HG03135 (cell line): ENCODE results near the gene OTOG.

ENCODE experiments used
- ATAC-seq: cut with Tn5 transposase; IDR thresholded peaks from one replicate; pipeline ENCODE4 v1.9.1; 2021; ENCODE audit warnings: mild to moderate bottlenecking, moderate library complexity; ENCODE audit not compliant: unreplicated experiment

OTOG gene

GRCh38 chr11:17600316-17601255, 53.5 kb downstream of the OTOG start:
- no peak for ATAC-seq

GRCh38 chr11:17601256-17601671, 54.2 kb downstream of the OTOG start:
- no peak for ATAC-seq

DNA sequence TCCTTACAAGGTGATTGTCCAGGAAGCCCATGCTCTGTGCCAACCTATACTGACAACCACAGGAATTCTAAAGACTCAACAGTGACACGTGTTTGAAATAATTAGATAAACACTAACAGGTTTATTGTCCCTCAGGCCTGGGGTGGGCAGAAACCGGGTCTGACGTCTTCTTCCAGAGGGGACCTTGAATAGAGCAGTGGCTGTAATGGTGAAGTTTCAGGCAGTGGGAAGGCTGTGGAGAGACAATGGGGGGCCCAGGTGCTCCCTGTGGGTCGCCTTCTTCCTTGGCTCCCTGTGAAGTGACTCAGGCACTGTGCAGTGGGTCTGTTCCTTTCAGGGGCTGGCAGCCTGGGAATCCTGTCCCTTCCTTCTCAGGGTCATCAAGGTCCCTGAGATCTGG, 54.6 kb downstream of the OTOG start:
- no peak for ATAC-seq

DNA sequence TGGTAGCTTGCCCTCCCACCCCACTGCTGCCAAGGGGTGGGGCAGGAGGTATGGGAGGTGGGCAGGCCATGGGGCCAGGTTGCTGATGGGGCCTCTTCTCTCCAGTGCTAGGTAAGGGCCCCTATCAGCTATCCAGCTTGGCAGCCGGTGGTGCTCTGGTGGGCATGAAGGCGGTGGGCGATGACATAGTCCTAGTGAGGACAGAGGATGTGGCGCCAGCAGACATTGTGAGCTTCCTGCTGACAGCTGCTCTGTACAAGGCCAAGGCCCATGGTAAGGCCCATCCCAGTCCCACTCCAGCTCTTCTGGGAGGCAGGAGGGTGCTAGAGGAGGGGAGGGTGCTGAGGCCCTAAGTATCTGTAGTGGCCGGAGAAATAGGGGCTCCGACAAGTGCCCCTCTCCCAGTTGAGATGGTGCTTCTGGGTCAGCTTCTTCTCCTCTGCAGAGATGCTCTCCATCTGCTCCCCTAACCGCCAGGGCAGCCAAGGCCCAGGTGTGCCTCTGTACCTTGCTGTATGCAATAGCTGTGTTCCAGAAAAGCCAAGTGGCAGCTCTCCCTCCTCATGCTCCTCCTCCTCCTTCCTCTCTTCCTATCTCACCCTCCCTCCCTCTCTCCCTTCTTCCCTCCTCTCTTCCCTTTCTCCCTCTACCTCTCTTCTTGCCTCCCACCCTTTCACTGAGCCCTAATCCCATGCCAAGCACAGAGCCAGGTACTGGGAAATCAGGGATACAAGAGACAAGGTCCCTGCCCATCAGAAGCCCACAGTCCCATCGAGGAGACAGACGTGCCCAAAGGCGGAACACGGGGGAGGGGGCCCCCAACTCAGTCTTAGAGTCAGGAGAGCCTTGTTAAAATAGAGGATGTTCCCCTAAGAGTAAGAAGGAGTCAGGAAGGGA, 55.3 kb downstream of the OTOG start:
- no peak for ATAC-seq

- ATAC-seq: no peak
These were observed 56.2 kb downstream of the OTOG start for GRCh38 chr11:17603056-17603825.

- ATAC-seq: no peak
These were observed 57.3 kb downstream of the OTOG start for GRCh38 chr11:17604201-17604914.

DNA sequence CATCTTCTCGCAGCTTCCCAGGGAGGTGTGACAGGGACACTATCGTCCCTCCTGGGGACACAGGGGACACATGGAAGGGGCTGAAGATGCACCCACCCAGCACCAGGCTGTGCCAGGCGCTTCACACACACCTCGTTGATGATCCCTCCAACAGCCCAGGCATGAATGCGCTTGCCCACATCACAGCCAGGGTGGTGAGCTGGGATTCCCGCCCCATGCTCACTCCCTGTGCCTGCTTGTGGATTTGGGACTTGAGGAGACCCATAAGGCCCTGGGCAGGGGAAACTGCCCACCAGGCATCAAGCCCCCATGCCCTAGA, 57.8 kb downstream of the OTOG start:
- no peak for ATAC-seq

- ATAC-seq: no peak
These were observed 58.6 kb downstream of the OTOG start for GRCh38 chr11:17605651-17606122.

- ATAC-seq: no peak
These were observed 59.4 kb downstream of the OTOG start for GRCh38 chr11:17606233-17607082.

- ATAC-seq: no peak
These were observed 60.0 kb downstream of the OTOG start for GRCh38 chr11:17607083-17607429.

- no peak for ATAC-seq
These were observed 60.8 kb downstream of the OTOG start for GRCh38 chr11:17607591-17608570.

DNA sequence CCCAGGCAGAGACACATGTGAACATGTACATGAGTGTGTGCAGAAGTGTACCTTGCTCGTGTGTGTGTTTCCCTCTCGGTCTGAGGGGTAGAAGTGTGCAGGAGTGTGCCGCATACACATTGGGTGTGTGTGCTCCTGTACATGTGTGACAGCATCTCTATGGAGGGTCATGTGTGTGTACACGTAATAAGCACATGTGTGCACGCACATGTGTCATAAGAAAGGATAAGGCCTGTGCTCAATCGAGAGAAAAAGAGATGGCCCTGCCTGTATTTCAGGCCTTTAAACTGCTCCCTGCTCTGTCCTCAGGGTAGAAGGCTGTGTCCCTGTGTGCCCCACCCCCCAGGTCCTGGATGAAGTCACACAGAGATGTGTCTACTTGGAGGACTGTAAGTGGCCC, 61.8 kb downstream of the OTOG start:
- ATAC-seq: no peak

DNA sequence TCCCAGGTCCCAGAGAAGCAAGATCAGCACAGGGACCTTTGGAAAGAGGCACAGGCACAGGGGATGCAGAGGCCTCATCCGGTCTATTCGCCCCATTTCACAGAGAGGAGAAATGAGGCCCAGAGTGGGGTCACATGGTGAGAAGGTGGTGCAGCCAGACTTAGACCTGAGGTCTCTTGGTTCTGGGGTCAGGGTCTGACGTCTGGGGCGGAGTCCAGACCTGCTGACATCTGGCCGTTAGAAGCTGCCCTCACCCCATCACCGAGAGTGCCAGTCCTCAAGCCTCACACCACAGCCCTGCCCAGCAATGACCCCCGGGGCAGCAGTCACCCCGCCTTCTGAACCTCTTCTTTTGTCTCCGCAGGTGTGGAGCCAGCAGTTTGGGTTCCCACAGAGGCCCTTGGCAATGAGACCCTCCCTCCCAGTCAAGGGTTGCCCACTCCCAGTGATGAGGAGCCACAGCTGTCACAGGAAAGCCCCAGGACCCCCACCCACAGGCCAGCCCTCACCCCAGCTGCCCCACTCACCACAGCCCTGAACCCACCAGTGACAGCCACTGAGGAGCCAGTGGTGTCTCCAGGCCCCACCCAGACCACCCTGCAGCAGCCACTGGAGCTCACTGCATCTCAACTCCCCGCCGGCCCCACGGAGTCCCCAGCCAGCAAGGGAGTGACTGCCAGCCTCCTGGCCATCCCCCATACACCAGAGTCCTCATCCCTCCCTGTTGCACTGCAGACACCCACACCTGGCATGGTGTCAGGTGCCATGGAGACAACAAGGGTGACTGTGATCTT, 62.4 kb downstream of the OTOG start:
- ATAC-seq: no peak

- ATAC-seq: no peak
These were observed 63.2 kb downstream of the OTOG start for GRCh38 chr11:17610085-17610894.

DNA sequence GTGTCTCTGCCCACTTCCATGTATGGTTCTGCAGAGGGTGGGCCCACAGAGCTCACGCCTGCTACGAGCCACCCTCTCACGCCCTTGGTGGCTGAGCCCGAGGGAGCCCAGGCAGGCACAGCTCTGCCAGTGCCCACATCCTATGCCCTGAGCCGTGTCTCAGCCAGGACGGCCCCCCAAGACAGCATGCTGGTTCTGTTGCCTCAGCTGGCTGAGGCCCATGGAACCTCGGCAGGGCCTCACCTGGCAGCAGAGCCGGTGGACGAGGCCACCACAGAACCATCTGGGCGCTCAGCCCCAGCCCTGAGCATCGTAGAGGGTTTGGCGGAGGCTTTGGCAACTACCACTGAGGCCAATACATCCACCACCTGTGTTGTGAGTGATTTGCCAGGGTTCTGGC, 64.0 kb downstream of the OTOG start:
- no peak for ATAC-seq

DNA sequence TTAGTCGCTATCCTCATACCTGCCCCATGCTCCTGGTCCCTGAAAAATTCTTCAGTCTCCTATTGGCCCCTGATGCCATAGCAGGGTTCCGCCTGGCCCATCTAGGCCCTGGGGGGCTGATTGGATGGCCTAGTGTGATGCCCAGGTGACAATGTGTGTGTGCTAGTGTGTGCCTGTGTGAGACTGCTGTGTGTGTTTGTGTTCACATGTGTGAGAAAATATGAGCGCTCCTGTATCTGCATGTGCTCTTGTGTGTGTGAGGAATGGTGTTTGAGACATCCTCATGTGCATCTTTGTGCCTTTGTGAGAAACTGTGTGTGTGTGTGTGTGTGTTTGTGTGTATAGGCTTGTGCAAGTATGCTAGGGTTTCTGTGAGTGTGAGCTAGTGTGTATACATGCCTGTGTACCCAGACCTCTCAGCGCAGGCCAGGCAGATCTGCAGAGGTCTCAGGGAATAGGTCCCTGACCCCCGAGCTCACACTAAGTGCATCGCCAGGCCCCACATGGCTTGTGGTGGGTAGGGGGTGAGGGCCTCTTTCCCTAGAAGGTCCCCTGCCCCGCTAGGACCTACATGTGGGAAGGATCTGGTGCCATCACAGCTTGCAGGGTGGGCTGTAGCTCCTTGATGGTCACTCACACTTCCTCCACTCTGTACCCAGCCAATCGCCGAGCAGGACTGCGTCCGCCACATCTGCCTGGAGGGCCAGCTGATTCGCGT, 64.6 kb downstream of the OTOG start:
- ATAC-seq: no peak
